ENCODE measurements around the gene TNIP1.

TNIP1 gene

DNA sequence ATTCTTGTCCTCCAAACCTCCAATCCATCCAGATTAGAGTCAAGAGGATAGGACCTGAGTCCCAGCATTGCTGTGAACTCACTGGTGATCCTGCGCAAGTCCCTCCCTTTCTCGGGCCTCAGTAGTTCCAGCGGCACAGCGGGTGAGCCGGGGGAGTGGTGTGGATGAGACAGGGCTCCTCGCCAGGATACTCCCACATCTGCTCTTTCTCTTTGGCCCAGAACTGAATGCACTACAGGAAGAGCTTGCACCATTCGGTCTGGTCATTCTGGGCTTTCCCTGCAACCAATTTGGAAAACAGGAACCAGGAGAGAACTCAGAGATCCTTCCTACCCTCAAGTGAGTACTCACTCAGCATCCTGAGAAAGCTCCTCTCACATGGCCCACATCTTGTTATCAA lies 54.2 kb downstream of the TNIP1 start:
- H3K4me1 ChIP-seq (ENCODE audit: control insufficient read depth, low read length), result no peaks in the 10 kb centered on the region
- no peaks in the 10 kb centered on the region for H3K79me2 ChIP-seq (ENCODE audit: control insufficient read depth, low read length)
- no peak overlapping the region for H3K4me3 ChIP-seq (ENCODE audit: low read length)
- H3K9me2 ChIP-seq (replicated peaks; ENCODE audit: control insufficient read depth, low read length), result no peaks in the 10 kb centered on the region
- H4K20me1 ChIP-seq (ENCODE audit: control insufficient read depth, insufficient read depth, low read depth, low read length), result no peaks in the 10 kb centered on the region
- no peaks in the 10 kb centered on the region for H3F3A ChIP-seq (ENCODE audit: control insufficient read depth, insufficient read depth)
- H3K4me2 ChIP-seq (ENCODE audit: low read length), result no peak overlapping the region
- H3K36me3 ChIP-seq (ENCODE audit: control insufficient read depth, low read length), result peaks cover 17% of the 10 kb centered on the region
- TF ChIP-seq EZH2phosphoT487 (IDR thresholded peaks at IDR 0.05; ENCODE audit: borderline replicate concordance, low read length), result no peak
- TF ChIP-seq, protein P1, sequence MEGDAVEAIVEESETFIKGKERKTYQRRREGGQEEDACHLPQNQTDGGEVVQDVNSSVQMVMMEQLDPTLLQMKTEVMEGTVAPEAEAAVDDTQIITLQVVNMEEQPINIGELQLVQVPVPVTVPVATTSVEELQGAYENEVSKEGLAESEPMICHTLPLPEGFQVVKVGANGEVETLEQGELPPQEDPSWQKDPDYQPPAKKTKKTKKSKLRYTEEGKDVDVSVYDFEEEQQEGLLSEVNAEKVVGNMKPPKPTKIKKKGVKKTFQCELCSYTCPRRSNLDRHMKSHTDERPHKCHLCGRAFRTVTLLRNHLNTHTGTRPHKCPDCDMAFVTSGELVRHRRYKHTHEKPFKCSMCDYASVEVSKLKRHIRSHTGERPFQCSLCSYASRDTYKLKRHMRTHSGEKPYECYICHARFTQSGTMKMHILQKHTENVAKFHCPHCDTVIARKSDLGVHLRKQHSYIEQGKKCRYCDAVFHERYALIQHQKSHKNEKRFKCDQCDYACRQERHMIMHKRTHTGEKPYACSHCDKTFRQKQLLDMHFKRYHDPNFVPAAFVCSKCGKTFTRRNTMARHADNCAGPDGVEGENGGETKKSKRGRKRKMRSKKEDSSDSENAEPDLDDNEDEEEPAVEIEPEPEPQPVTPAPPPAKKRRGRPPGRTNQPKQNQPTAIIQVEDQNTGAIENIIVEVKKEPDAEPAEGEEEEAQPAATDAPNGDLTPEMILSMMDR (IDR thresholded peaks at IDR 0.05; ENCODE audit: low read depth, low read length, poor library complexity, severe bottlenecking), result no peak
- no peak overlapping the region for H3K27ac ChIP-seq (ENCODE audit: low read depth, low read length)
- H3K9me3 ChIP-seq (ENCODE audit: control insufficient read depth, insufficient read depth, low read length), result no peaks in the 10 kb centered on the region
- no peaks in the 10 kb centered on the region for H3K27me3 ChIP-seq (ENCODE audit: control insufficient read depth, low read length)

- H3K4me3 ChIP-seq (ENCODE audit: low read length), result no peak overlapping the region
- no peaks in the 10 kb centered on the region for H3K9me3 ChIP-seq (ENCODE audit: control insufficient read depth, insufficient read depth, low read length)
- TF ChIP-seq, protein P1 (IDR thresholded peaks at IDR 0.05; ENCODE audit: low read depth, low read length, poor library complexity, severe bottlenecking), result no peak
- no peak for TF ChIP-seq EZH2phosphoT487 (IDR thresholded peaks at IDR 0.05; ENCODE audit: borderline replicate concordance, low read length)
- H3K27ac ChIP-seq (ENCODE audit: low read depth, low read length), result no peak overlapping the region
- no peaks in the 10 kb centered on the region for H3K4me1 ChIP-seq (ENCODE audit: control insufficient read depth, low read length)
- H3K9me2 ChIP-seq (replicated peaks; ENCODE audit: control insufficient read depth, low read length), result no peaks in the 10 kb centered on the region
- peaks cover 14% of the 10 kb centered on the region; the same call in 1 of the 2 replicates for H3K36me3 ChIP-seq (ENCODE audit: control insufficient read depth, low read length)
- no peak overlapping the region for H3K4me2 ChIP-seq (ENCODE audit: low read length)
- H4K20me1 ChIP-seq (ENCODE audit: control insufficient read depth, insufficient read depth, low read depth, low read length), result no peaks in the 10 kb centered on the region
- no peaks in the 10 kb centered on the region for H3F3A ChIP-seq (ENCODE audit: control insufficient read depth, insufficient read depth)
- H3K79me2 ChIP-seq (ENCODE audit: control insufficient read depth, low read length), result no peaks in the 10 kb centered on the region
- H3K27me3 ChIP-seq (ENCODE audit: control insufficient read depth, low read length), result 0 out of 2 replicates have a peak, but pooled peaks cover 2% of the 10 kb centered on the region
Observed at GRCh38 chr5:151026088-151026487, 54.7 kb downstream of the TNIP1 start.

DNA sequence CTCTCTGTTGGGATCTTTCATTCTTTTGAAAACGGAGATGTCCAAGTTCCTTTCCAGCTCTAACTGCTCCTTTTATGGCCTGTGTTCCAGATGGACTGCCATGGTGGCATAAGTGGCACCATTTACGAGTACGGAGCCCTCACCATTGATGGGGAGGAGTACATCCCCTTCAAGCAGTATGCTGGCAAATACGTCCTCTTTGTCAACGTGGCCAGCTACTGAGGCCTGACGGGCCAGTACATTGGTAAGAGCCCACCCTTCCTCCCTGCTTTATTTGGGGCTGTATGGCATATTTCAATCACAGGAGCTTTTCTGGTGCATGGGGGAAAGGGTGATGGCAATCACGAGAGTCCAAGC lies 55.6 kb downstream of the TNIP1 start:
- H3K9me2 ChIP-seq (replicated peaks; ENCODE audit: control insufficient read depth, low read length), result no peaks in the 10 kb centered on the region
- no peaks in the 10 kb centered on the region for H3K4me1 ChIP-seq (ENCODE audit: control insufficient read depth, low read length)
- H3K27me3 ChIP-seq (ENCODE audit: control insufficient read depth, low read length), result 0 out of 2 replicates have a peak, but pooled peaks cover 3% of the 10 kb centered on the region
- H3K4me2 ChIP-seq (ENCODE audit: low read length), result no peak overlapping the region
- H3F3A ChIP-seq (ENCODE audit: control insufficient read depth, insufficient read depth), result no peaks in the 10 kb centered on the region
- TF ChIP-seq EZH2phosphoT487 (IDR thresholded peaks at IDR 0.05; ENCODE audit: borderline replicate concordance, low read length), result no peak
- TF ChIP-seq, protein P1 (IDR thresholded peaks at IDR 0.05; ENCODE audit: low read depth, low read length, poor library complexity, severe bottlenecking), result no peak
- no peaks in the 10 kb centered on the region for H3K79me2 ChIP-seq (ENCODE audit: control insufficient read depth, low read length)
- H3K36me3 ChIP-seq (ENCODE audit: control insufficient read depth, low read length), result peaks cover 11% of the 10 kb centered on the region; the same call in 1 of the 2 replicates
- H3K9me3 ChIP-seq (ENCODE audit: control insufficient read depth, insufficient read depth, low read length), result no peaks in the 10 kb centered on the region
- H4K20me1 ChIP-seq (ENCODE audit: control insufficient read depth, insufficient read depth, low read depth, low read length), result no peaks in the 10 kb centered on the region
- H3K27ac ChIP-seq (ENCODE audit: low read depth, low read length), result no peak overlapping the region
- no peak overlapping the region for H3K4me3 ChIP-seq (ENCODE audit: low read length)

All from DOHH2 (cell line).